ENCODE results near the gene STAM2. TPM values are rescaled to one million over a fixed set of nuclear protein-coding genes. Genes with fewer than 3 reads are reported as not detected.
A peak's percentile ranks its signal among the peaks of the same experiment; 100 is the strongest.

STAM2 gene
- total and polyA plus RNA-seq, 2 of the 13 experiments (the other 11 are each of a cell fraction or from before 2014, with no cell fraction given) = 14.7 to 24.1 TPM

- TF ChIP-seq ZNF770 (CRISPR knock-in tag; IDR thresholded peaks at IDR 0.05) (peak; percentile 43; the same call in 1 of the 2 replicates), ZNF619 (CRISPR knock-in tag; IDR thresholded peaks at IDR 0.05) (no peak), ZNF121 (CRISPR knock-in tag; IDR thresholded peaks at IDR 0.05) (peak; percentile 95), FOSL1 (CRISPR knock-in tag; IDR thresholded peaks at IDR 0.05; ENCODE audit: borderline replicate concordance) (no peak), ARID2 (CRISPR knock-in tag; IDR thresholded peaks at IDR 0.05; ENCODE audit: borderline replicate concordance) (no peak), ZBTB49 (CRISPR knock-in tag; IDR thresholded peaks at IDR 0.05; ENCODE audit: borderline replicate concordance) (no peak), FLYWCH1 (CRISPR knock-in tag; IDR thresholded peaks at IDR 0.05) (no peak), TFAP4 (IDR thresholded peaks at IDR 0.05; ENCODE audit: borderline replicate concordance, low read depth) (no peak), ZNF256 (CRISPR knock-in tag; conservative IDR thresholded peaks at IDR 0.05) (no peak), ZSCAN21 (CRISPR knock-in tag; IDR thresholded peaks at IDR 0.05; ENCODE audit: borderline replicate concordance) (no peak), RARG (CRISPR knock-in tag; IDR thresholded peaks at IDR 0.05; ENCODE audit: low read depth) (no peak), SOX5 (CRISPR knock-in tag; IDR thresholded peaks at IDR 0.05; ENCODE audit: borderline replicate concordance) (no peak), HDAC2 (CRISPR knock-in tag; IDR thresholded peaks at IDR 0.05) (no peak), ZNF180 (CRISPR knock-in tag; IDR thresholded peaks at IDR 0.05; ENCODE audit: borderline replicate concordance, low read depth) (no peak)
- TF ChIP-seq, protein P1, sequence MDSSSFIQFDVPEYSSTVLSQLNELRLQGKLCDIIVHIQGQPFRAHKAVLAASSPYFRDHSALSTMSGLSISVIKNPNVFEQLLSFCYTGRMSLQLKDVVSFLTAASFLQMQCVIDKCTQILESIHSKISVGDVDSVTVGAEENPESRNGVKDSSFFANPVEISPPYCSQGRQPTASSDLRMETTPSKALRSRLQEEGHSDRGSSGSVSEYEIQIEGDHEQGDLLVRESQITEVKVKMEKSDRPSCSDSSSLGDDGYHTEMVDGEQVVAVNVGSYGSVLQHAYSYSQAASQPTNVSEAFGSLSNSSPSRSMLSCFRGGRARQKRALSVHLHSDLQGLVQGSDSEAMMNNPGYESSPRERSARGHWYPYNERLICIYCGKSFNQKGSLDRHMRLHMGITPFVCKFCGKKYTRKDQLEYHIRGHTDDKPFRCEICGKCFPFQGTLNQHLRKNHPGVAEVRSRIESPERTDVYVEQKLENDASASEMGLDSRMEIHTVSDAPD (CRISPR knock-in tag; IDR thresholded peaks at IDR 0.05) = no peak
- TF ChIP-seq, protein P2, sequence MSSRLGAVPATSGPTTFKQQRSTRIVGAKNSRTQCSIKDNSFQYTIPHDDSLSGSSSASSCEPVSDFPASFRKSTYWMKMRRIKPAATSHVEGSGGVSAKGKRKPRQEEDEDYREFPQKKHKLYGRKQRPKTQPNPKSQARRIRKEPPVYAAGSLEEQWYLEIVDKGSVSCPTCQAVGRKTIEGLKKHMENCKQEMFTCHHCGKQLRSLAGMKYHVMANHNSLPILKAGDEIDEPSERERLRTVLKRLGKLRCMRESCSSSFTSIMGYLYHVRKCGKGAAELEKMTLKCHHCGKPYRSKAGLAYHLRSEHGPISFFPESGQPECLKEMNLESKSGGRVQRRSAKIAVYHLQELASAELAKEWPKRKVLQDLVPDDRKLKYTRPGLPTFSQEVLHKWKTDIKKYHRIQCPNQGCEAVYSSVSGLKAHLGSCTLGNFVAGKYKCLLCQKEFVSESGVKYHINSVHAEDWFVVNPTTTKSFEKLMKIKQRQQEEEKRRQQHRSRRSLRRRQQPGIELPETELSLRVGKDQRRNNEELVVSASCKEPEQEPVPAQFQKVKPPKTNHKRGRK (CRISPR knock-in tag; IDR thresholded peaks at IDR 0.05) = no peak
- TF ChIP-seq, protein P3, sequence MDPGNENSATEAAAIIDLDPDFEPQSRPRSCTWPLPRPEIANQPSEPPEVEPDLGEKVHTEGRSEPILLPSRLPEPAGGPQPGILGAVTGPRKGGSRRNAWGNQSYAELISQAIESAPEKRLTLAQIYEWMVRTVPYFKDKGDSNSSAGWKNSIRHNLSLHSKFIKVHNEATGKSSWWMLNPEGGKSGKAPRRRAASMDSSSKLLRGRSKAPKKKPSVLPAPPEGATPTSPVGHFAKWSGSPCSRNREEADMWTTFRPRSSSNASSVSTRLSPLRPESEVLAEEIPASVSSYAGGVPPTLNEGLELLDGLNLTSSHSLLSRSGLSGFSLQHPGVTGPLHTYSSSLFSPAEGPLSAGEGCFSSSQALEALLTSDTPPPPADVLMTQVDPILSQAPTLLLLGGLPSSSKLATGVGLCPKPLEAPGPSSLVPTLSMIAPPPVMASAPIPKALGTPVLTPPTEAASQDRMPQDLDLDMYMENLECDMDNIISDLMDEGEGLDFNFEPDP (CRISPR knock-in tag; conservative IDR thresholded peaks at IDR 0.05) = no peak
- TF ChIP-seq, protein P4, sequence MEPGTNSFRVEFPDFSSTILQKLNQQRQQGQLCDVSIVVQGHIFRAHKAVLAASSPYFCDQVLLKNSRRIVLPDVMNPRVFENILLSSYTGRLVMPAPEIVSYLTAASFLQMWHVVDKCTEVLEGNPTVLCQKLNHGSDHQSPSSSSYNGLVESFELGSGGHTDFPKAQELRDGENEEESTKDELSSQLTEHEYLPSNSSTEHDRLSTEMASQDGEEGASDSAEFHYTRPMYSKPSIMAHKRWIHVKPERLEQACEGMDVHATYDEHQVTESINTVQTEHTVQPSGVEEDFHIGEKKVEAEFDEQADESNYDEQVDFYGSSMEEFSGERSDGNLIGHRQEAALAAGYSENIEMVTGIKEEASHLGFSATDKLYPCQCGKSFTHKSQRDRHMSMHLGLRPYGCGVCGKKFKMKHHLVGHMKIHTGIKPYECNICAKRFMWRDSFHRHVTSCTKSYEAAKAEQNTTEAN (CRISPR knock-in tag; conservative IDR thresholded peaks at IDR 0.05) = no peak
Measured at GRCh38 chr2:152174574-152174973, 989 bp downstream of the STAM2 start (continued).
